ENCODE data around the gene COBL.

DNA sequence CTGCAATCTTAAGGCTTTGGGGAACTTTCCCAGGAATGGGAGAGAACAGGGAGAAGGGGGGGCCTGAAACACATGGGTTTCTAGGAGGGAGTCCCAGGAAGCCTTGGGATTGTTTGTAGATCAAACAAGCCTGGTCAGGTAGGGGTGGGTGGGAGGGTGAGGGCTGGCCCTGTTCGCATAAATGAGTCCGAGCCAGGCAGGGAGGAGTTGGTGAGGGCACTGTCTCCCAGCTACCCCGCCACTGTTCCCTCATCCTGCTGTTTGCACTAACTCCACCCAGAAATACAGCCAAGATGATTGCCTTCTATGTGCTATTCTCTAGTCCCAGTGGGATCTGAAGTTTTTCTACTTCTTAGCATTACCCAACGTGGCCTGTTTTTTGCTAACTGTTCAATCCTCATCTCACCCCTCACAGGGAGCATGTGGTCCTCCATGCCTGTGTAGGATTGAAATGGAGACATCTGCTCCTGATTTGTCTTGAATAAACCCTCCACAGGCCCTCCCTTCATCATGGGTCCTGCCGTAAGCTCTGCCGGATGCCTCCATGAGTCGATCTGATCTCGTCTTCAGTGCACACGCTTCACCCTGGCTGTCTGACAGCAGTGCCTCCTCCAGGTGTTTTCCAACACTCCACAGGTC lies 257.0 kb downstream of the COBL start:
- no peak for TF ChIP-seq POLR2A (conservative IDR thresholded peaks at IDR 0.05)
- TF ChIP-seq ELF2 (CRISPR knock-in tag; IDR thresholded peaks at IDR 0.05): no peak
